ENCODE measurements around the gene DNTT.

GRCh38 chr10:96377816-96378294 lies 73.6 kb downstream of the DNTT start:
- no peak for TF ChIP-seq SUZ12 (IDR thresholded peaks at IDR 0.05; ENCODE audit: extremely low read depth, insufficient read depth, insufficient read length)
- no peak for TF ChIP-seq YY1 (IDR thresholded peaks at IDR 0.05; ENCODE audit: insufficient read depth, insufficient read length)
- TF ChIP-seq ZNF274 (IDR thresholded peaks at IDR 0.05; ENCODE audit: low read depth, low read length), result no peak

Data from NT2/D1 (cell line).